Activated T-cell treated with anti-CD3 and anti-CD28 coated beads for 4 hours (primary cell): ENCODE results near the gene EZH2.

Experiments used
- DNase-seq: peaks from one replicate; pipeline ENCODE4 v3.0.0-alpha.2; 2020

The EZH2 gene

DNA sequence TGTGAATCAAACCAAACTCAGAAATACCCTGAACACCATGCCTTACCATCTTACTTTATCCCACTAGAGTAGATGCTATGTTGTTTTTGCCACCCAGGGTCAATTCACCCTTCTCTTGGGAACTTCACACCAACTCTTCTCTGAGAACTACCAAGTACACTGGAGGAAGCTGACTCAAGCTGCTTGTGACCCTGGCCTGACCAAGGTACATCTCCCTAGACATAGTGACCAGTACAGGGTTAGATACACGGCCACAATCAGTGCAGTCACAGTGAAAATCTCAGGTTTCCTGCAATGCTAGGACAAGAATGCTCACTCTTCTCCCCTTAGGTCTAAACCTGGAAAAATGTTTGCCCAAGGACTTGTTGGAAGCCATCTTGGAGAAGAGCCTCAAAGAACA is 31.8 kb downstream of the EZH2 start:
- no peak for DNase-seq

DNA sequence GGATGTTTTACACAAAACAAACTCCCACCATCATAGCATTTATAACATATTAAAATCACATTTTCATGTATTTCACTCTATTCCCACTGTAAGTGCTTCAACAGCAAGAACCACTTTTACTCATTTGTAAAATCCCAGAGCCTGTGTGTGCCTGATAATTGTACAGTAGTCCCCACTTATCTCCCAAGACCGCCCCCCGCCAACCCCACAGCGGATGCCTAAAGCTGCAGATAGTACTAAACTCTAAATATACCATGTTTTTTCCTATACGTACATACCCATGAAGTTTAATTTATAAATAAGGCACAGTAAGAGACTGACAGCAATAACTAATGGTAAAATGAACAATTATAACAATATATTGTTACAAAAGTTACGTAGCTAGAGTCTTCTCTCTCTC is 33.5 kb downstream of the EZH2 start:
- DNase-seq = no peak

DNA sequence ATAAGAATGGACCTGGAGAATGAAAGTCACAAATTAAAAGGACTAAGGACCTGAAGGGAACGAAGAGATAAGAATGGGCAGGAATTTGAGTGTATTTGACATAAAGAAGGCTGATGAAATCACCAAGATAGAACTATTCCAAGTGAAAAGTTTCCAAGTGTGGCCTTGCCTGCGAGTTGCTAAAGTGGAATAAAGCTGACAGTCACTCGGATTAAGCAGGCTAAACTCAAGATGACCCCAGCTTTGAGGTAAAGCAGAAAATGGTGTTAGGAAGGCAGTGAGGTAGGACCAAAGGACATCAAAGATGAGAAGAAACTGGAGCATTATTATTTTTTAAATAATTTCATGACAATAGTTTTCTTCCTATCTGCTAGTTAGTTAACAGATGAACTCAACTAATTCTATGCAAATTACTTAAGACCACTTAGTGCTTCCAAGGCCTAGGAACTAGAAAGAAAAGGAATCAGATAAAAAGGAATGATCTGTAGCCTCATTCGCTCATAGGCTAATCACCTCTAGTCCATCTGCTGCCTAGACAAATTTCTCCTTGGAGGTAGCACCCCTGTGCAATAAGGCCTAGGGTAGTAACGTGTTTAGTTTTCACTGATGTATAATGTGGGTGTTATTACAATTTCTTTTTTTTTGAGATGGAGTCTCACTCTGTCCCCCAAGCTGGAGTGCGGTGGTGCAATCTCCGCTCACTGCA is 34.5 kb downstream of the EZH2 start:
- DNase-seq = no peak

DNA sequence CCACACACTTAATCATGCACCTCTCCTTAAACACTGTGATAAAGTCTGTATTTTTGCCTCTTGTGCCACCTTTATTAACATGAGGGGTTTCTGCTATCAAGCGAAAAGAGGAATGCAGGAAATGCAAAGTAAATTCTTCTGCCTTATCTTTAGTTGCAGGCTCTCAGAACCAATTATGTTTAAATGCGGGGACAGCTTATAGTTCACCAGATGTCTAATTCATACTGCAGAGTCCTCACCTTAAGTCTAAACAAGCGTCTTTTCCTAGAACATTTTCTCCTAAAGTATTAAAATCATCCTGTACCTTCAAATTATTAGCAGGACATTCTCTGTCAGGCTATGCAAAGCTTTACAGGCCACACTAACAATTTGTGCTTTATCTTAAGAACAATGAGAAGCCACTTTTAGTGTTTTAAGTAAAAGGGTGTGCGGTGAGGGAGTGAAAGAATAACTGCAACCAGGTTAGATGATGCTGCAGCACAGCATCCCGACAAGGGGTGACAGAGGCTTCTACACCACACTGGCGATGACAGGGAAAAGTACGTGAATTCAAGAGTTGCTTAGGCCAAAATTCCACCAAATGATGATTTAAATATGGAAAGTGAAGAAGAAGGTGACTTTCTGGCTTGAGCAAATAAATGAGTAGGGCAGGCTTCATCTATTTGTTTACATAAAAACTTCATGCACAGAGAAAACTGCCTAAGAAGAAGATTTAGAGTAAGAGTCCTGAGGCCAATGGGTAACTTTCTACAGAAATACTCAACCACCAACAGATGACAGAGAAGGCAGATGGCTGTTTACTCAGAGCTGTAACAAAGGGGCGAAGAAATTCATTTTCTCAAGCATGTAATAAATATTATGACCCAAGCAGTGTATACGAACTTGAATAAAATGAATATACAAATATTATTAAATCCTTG is 36.0 kb downstream of the EZH2 start:
- DNase-seq = no peak

DNA sequence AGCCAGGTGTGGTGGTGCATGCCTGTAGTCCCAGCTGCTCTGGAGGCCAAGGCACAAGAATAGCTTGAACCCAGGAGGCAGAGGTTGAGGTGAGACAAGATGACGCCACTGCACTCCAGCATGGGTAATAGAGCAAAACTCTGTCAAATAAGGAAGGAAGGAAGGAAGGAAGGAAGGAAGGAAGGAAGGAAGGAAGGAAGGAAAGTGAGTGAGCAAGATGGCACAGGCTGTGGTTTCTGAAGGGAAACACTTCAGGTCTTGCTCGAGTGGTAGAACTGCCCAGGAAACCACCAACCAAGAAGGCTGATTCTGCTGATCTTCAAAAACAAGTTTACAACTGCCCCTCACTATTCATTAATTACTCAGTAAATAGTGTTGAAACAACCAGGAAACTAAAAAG is 45.2 kb downstream of the EZH2 start:
- DNase-seq = no peak

DNA sequence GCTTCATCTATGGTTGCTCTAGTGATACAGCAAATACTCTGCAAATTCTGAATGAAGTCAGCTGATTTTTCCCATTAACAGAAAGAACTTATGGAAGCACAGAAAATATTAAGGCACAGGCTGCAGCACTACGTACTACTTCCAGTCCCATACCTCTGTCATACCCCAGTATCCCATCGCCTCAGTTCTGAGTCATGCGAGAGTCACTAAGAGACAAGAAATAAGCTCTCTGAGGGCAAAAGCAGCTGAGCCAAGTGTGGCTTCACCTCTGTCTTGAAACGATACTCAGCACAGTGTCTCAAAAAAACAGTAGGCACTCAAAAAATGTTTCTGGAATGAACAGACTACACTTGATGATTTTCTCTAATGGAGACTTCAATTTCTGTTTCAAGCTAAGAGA is 48.2 kb downstream of the EZH2 start:
- no peak for DNase-seq

DNA sequence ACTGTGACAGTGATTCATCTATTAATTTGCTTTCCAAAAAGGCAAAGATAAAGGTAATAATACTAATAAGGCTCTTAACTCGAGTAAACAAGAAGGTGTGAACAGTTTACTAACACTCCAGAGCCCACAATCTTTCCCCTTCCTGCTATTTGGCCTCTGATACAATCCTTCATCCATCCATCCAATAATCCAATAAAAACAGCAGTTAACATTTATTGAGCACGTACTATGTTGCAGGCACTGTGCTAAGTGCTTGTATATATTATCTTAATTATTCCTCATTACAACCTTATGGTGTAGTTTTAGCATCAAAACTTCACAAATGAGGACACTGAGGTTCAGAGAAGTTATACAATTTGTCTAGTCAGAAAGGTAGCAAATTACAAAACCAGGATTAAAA is 49.5 kb downstream of the EZH2 start:
- DNase-seq = no peak

DNA sequence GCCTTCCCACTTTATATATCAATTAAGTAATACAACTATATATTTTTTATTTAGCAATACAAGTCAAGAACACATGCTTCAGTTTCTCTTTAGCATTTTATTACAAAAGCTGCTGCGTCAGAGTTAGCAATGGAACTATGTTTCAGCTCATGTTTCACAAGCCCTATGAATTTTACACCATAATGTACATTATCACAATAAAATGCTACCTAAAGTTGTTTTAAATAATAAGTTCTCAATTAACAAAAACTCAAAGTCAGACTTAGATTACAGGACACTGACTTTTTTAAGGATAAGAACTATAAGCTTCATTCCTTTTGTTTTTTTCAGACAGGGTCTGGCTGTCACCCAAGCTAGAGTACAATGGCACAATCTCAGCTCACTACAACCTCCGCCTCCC is 52.3 kb downstream of the EZH2 start:
- no peak for DNase-seq

DNA sequence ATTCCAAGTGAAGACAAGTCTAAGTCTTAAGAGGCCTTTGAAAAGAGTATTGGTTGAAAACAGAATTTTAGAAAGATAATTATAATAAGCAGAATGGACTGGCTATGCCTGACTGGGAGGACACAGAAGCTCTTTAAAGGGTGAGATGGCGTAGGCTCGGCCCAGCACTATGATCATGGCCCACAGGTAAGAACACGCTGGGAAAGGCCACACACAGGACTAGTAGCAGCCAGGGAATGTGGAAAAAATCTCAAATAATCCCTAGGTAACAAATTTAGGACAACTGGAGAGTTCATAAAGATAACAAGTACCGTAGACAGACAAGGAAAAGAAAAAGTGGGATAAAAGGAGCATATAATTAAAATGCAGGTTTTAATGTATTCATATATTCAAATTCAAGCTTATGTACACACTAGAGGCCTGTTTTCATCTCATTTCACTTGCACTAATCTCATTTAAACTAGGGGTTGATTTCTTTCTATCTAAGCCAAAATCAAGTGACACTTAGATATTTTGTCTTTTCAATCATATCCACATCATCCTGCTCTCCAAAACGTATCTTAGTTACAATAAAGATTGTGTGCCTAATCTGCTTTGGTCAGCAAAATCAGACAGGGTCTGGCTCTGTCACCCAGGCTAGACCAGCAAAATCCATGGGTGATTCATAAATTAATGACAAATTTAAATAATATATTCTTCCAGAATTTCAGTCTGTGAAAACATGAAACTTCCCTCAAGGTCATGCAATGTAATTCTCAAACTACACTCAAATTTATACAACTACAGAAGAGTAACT is 53.0 kb downstream of the EZH2 start:
- no peak for DNase-seq

DNA sequence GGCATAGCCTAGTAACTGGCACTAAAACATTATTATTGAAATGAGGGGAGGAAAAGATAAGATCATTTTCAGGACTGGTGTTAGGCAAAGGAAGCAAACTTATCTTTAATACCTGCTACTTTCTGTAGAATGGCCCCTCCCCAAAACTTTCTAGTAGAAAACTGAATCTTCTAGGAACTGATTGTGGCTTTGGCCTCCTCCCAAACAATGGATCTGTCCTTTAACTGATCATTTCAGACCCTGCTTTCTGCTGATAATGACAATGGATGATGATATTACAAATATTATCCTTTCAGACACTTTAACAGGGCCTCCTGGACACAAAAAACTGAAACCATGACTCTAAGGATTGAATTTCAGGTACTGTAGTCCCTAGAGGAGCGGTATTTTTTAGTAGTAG is 55.1 kb downstream of the EZH2 start:
- no peak for DNase-seq

DNA sequence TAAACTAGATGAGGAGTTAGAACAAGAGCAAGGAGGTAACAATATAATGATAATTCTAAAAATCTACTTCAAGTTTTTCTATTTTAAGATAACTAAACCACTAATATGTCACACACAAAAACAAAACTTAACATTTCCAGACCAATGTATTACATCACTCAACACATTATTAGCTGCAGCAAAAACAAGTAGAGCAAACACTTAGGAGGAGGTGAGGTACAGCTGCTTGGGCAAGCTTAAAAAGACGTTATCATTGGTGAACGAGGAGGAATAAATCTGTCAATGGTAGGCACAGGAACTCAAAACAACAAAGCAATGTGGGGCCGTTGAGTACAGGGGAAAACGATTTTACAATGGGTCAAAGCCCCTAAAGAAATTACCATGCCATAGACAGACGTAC is 58.8 kb downstream of the EZH2 start:
- no peak for DNase-seq

DNA sequence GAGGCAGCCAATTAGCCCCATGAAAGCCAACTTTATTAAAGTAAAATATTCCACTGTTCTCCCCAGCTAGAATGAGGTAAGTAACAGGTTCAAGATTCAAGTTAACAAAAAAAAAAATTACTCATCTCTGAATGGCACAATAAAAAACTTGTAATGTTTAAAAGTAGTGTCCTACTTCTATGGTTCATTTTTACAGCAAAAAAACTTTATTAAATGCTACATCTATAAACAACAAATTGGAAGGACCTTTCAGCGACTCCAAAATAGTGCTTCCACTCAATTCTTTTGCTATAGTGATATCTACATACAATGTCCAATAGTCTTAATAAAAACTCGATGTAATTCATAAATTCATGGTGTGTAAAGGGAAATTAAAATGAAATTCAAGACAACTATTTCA is 59.2 kb downstream of the EZH2 start:
- DNase-seq = no peak

DNA sequence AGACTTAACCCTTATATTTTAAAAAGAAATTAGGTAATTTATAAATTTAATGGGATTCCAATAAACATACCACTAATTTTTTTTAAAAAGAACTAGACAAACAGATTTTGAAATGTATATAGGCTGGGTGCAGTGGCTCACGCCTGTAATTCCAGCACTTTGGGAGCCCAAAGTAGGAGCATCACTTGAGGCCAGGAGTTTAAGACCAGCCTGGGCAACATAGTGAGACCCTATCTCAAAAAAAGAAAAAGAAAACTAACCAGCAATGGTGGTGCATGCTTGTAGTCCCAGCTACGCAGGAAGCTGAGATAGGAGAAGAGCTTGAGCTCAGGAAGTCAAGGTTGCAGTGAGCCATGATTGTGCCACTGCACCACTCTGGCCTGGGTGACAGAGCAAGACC is 62.7 kb downstream of the EZH2 start:
- DNase-seq = no peak

DNA sequence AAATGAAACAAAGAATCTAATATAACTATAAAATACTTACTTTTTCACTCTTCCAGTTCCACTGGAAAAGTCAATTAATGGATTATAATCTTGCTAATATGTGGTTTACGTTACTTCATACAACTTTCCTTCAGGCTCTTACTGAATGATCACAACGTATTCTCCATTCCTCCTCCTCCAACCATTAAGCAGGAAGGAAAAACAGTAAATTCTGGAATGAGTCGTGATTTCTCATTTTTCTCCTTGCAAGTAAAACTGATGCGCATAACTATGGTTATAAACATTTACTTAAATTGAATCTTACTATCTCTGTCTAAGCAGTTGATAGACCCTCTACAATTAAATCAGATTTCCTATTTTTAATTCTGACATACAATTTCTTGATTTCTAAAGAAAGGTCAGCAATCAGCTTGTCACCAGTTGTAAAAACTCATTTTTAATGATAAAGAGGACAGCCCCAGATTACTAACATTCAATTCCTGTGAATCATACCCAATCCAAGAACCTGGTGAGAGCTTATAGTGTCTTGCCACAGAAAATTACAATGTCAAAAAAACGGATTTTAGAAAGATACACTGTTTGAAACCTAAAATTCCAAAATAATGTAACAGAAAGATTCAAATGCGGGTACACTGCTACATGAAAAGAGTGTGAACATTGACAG is 64.3 kb downstream of the EZH2 start:
- DNase-seq = no peak

DNA sequence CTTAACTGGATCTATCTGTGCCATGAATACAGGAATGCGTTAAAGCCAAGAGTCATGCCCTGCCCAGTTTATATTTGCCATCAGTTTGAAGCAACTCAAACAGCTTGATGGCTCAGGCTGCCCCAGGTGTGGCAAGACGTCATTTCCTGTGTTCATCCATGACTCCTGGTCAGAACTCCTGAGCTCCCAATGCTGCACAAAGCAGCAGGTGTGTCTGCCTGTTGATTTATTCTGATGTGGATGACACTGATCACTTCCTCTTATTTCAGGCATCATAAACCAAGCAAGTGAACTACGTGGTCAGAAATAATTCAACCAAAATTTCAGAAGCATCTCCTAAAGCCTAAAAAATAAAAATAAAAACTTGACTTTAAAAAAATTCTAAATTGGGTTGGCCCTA is 68.5 kb downstream of the EZH2 start:
- DNase-seq = no peak

DNA sequence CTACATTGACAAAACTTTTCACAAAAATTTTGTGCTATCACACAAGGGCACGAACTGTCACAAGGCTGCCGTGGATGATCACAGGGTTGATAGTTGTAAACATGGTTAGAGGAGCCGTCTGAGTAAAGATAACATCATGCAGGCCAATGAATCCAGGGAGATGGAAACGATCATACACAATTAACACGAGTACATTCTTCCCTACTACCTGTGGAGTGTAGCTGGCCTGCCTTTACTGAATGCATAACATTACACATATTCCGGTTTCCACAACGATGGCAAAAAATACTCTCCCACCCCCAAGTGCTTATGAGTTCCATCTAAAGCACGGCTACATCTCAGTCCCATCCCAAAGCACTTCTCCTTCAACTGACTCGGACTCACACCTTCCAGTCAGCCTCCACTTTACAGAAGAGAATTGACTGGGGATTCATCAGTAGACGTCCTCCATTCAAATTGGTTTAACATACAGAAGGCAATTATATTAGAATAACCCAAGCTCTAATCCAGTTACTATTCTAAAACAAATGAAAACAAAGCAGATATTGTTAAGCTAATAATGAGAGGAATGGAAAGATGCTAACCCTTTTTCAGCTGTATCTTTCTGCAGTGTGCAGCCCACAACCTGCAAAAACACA is 69.0 kb downstream of the EZH2 start:
- DNase-seq = no peak

DNA sequence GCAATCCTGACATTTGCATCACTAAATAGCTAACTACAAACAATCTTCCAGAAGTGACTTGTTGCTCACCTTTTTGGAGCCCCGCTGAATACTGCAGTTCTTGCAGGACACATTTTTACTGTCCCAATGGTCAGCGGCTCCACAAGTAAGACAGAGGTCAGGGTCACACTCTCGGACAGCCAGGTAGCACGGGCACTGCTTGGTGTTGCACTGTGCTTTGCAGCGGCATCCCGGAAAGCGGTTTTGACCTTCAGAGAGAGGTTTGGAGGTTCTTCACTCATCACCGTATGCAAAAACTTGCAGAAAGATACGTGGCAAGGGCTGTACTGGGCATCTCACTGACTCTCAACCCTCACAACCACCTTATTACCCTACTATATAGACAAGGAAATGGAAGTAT is 70.2 kb downstream of the EZH2 start:
- no peak for DNase-seq

DNA sequence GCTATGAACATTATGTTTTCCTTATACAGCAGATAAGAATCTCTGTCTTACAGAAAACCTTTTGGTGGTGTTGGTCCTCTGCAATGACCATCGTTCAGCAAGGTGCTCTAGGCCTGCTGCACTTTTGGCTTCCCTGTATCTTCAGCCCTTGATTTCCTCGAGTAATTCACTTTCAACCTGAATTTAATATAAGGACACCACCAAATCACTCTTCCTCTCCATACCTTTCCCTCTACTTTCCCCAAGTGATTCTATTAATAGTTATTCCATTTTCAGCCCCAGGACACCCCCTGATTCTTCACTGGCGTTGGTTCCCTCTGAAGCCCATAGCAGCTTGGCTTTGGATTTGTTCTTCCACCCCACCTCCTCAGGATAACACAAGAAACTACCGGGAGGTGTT is 72.2 kb downstream of the EZH2 start:
- no peak for DNase-seq

DNA sequence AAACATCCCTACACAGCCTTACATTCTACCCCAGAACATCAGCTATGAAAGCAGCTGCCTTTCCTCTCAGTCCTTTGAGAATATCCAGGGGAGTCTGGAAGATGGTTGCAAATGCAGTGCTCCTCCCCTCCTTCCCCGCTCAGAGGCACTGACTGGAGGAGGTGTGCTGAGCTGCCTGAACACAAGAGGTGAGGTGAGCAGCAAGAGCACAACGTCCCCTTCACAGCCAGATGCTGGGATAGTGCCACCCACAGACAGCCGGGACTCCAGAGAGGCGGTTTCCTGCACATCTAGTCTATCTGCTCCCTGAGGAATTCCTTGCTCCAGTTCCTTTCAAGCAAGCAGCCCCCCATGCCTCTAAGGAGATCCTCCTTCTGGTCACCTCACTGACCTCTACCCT is 74.2 kb downstream of the EZH2 start:
- DNase-seq = no peak

DNA sequence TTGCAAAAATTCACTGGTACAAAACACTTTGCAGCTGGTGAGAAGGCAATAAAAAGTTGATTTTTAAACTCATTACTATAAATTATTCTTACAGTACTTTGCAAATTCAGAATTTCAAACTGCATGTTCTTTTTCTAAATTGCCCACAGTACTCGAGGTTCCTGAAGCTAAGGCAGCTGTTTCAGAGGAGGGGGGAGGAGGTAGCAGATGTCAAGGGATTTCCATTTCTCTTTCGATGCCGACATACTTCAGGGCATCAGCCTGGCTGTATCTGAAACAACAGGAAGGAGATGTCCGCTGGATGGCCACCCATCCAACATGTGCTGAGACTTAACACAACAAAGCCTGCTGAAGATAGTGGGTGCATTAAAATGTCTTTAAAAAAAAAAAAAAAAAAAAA is 76.7 kb downstream of the EZH2 start:
- DNase-seq = no peak

DNA sequence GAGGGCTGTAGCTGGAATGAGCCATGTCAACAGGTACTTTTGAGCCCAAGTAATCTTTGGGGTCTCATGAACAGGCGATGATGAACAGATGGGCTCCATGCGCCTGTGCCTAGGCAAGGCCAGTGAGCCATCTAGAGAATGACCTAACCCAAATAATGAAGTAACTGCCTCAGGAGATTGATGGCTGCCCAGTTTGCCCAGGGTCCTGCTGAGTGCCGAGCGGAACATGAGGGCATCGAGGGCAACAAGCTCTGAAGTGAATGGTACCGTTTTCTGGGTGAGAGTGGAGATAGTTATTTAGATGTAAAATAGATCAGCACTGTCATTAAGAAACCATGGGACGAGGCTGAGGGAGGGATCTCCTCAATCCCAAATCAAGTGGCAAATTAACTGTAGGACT is 77.9 kb downstream of the EZH2 start:
- DNase-seq = no peak

DNA sequence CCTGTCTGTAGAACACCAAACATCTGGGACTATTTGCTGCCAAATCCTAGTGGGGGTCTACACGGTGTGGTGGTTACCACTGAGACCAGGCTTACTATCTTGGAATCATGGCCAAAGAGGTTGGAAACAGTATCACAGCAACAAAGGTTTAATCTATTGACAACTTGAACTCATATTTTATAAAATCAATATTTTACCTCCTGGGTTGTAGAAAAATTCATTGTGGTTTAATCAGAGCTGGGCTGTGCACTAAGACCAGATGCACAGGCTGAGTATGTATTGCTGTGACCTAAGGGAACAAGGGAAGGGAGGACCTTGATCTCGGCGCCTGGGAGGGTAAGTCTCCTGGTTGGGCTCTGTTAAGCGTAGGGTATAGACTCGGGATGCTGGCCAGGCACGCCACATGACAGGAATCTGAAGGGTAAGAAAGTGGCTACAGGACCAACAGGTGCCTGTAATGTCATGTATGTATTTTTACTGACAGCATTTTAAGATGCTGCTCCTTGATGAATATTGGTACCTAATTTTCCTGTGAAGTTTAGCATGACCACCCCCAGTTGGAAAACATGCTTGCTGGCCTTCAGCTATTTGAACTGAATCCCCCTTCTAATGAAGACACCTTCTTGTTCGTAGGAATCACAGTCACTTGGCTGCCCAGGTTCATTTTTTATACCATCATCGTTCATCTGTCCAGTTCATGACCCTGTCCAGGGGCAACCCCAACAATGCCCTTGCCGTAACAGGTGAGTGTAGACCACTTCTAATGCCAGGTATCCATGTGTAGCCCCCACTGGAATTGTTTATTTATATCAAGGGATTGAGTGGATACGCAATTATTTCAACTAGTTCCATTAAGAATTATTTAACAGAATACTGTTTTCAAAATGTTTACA is 79.5 kb downstream of the EZH2 start:
- DNase-seq = no peak
